MG63 (cell line): ENCODE measurements around the gene SLC19A1. TPM values are rescaled to one million over a fixed set of nuclear protein-coding genes. Genes with fewer than 3 reads are reported as not detected.
"Not testable (repeated sequence)": the region's sequence is repeated elsewhere in the genome, so short reads cannot be mapped to it uniquely, and the experiment has no call there.

Experiments
- DNase-seq: peaks from one replicate; pipeline ENCODE4 v3.0.0-alpha.2; 2020
- H3K27me3 ChIP-seq: fragments of 250-450 bp; sonication (Bioruptor Pico); 2 replicates; pipeline ENCODE4 v1.5.1; 2020; ENCODE audit warnings: mild to moderate bottlenecking, moderate library complexity
- H3K36me3 ChIP-seq: fragments of 250-450 bp; sonication (Bioruptor Pico); 2 replicates; pipeline ENCODE4 v1.5.1; 2020; ENCODE audit warnings: mild to moderate bottlenecking, moderate library complexity
- H3K4me3 ChIP-seq: fragments of 250-450 bp; sonication (Bioruptor Pico); 2 replicates; pipeline ENCODE4 v1.5.1; 2020; ENCODE audit warnings: mild to moderate bottlenecking, moderate library complexity
- H3K9me3 ChIP-seq: fragments of 250-450 bp; sonication (Bioruptor Pico); 2 replicates; pipeline ENCODE4 v1.5.1; 2020; ENCODE audit warnings: mild to moderate bottlenecking, moderate library complexity
- total RNA-seq: library from RNA; depleted of rRNA; stranded (reverse); fragments of >200 nt; shearing (Covaris generic); gene quantifications from 2 replicates; pipeline ENCODE4 v1.2.3, GENCODE V29; 2014; ENCODE audit warnings: low replicate concordance

SLC19A1 gene
- total RNA-seq, 1 experiment from 2014 or later, result 26.7 TPM

DNA sequence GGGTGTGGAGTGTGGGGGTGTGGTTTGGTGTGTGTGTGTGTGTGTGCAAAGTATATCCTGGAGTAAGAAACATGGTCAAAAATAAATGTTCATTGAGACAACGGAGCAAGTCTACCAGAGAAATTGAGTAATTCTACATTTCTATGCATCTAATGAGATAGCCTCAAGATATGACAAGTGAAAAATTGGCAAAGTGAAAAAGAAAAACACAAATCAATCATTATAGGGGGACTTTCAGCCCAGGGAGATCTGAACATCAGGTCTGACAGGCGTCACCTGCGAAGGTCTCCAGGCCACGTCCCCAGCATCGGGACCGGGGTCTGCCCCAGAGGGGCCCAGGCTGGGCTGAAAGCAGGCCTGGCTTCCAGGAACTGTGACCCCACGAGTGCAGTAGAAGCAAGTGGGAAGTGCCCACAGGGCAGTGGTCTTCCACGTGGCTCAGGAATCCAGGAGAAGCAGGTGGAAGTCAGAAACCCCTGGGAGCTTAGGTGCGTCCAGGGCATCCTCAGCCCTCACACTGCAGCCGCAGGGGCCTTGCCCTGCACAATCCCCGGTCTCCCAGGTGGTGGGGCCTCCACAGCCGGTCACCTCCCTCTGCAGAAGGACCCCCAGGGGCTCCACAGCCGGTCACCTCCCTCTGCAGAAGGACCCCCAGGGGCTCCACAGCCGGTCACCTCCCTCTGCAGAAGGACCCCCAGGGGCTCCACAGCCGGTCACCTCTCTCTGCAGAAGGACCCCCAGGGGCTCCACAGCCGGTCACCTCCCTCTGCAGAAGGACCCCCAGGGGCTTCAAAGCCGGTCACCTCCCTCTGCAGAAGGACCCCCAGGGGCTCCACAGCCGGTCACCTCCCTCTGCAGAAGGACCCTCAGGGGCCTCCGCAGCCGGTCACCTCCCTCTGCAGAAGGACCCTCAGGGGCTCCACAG is 40.9 kb downstream of the SLC19A1 start:
- DNase-seq, H3K27me3 ChIP-seq, H3K36me3 ChIP-seq, H3K9me3 ChIP-seq, H3K4me3 ChIP-seq: not testable (repeated sequence)

DNA sequence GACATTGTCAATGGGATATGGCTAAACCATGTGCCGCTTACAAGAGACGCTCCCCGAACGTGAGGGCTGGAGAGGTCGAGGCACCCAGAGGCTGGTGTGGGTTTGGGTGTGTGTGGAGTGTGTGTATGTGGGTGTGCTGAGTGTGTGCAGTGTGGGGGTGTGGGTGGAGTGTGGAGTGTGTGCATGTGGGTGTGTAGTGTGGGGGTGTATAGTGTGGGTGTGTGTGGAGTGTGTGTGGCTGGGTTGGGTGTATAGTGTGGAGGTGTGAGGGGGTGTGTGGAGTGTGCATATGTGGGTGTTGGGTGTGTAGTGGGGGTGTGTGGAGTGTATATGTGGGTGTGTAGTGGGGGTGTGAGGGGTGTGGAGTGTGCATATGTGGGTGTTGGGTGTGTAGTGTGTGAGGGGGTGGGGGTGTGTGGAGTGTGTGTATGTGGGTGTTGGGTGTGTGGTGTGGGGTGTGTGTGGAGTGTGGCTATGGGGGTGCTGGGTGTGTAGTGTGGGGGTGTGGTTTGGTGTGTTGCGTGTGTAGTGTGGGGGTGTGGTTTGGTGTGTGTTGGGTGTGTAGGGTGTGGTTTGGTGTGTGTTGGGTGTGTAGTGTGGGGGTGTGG is 42.2 kb downstream of the SLC19A1 start:
- Histone ChIP-seq H3K9me3 (0 out of 2 replicates have a peak, but pooled peaks cover 3% of the 10 kb centered on the region), H3K4me3 (no peak overlapping the region), H3K27me3 (no peaks in the 10 kb centered on the region), H3K36me3 (no peaks in the 10 kb centered on the region)
- DNase-seq, result no peak

GRCh38 chr21:45499201-45499750 is 43.0 kb downstream of the SLC19A1 start:
- 0 out of 2 replicates have a peak, but pooled peaks cover 3% of the 10 kb centered on the region for H3K9me3 ChIP-seq
- H3K27me3 ChIP-seq, result no peaks in the 10 kb centered on the region
- no peak for DNase-seq
- H3K36me3 ChIP-seq, result no peaks in the 10 kb centered on the region
- H3K4me3 ChIP-seq, result no peak overlapping the region

DNA sequence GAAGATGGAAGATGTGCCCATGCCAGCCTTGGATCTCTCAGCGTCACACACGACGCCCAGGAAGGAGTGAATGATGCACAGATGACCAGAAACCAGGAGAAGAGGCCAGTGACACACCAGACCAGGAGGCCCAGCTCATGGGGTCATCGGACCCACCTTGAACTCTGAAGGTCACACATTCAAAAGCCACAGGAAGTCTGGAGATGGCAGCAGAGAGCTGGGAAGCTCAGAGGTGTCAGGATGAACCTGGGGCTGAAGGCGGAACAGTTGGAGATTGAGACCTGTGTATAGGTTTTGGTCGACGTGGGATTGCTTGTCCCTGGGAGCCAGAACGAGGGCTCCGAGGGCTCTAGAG is 43.6 kb downstream of the SLC19A1 start:
- Histone ChIP-seq H3K27me3 (no peaks in the 10 kb centered on the region), H3K36me3 (no peaks in the 10 kb centered on the region), H3K9me3 (0 out of 2 replicates have a peak, but pooled peaks cover 3% of the 10 kb centered on the region), H3K4me3 (no peak overlapping the region)
- no peak for DNase-seq

GRCh38 chr21:45497846-45498645 is 44.2 kb downstream of the SLC19A1 start:
- Histone ChIP-seq H3K4me3 (no peak overlapping the region), H3K27me3 (no peaks in the 10 kb centered on the region), H3K36me3 (no peaks in the 10 kb centered on the region), H3K9me3 (0 out of 2 replicates have a peak, but pooled peaks cover 3% of the 10 kb centered on the region)
- DNase-seq, result no peak

DNA sequence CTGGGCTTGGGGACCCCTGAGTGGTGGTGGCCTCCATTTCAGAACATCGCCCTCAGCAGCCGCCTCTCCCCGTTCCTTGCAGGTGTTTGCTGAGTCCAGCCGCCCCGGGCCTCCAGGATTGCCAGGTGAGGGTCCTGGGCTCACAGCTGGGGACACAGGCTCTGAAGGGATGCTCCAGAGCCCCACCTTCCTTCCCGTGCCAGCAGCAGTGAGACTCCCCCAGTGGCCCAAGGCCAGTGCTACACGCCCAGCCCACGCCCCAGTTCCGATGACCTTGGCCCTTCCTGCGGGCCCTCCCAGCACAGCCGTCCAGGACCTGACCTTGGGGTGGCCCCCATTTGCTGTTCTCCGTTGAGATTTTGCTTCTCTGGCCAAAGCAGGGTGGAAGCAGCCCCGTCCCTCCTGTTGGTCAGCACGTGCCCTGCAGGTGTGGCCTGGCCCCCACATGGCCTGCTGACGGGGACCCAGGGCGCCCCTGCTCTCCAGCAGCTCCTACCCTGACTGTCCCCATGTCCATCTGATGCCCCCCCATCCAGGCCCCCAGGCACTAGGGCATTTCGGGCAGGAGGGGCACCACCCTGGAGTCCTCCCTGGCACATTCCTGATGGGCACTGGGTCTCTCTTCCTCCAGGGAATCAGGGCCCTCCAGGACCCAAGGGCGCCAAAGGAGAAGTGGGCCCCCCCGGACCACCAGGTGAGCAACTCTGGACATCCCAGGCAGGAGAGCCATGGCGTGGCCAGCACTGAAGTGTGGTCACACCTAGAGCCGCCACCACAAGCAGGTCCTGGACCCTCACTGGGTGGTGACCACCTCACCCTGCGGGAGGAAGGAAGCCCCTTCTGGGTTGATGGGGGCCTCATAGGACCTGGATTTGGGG is 45.0 kb downstream of the SLC19A1 start:
- DNase-seq, result no peak
- Histone ChIP-seq H3K27me3 (no peaks in the 10 kb centered on the region), H3K9me3 (0 out of 2 replicates have a peak, but pooled peaks cover 3% of the 10 kb centered on the region), H3K4me3 (no peak overlapping the region), H3K36me3 (no peaks in the 10 kb centered on the region)

- 0 out of 2 replicates have a peak, but pooled peaks cover 3% of the 10 kb centered on the region for H3K9me3 ChIP-seq
- no peak for DNase-seq
- H3K27me3 ChIP-seq, result no peaks in the 10 kb centered on the region
- no peaks in the 10 kb centered on the region for H3K36me3 ChIP-seq
- H3K4me3 ChIP-seq, result no peak overlapping the region
These were observed 45.9 kb downstream of the SLC19A1 start for GRCh38 chr21:45496151-45496967.

DNA sequence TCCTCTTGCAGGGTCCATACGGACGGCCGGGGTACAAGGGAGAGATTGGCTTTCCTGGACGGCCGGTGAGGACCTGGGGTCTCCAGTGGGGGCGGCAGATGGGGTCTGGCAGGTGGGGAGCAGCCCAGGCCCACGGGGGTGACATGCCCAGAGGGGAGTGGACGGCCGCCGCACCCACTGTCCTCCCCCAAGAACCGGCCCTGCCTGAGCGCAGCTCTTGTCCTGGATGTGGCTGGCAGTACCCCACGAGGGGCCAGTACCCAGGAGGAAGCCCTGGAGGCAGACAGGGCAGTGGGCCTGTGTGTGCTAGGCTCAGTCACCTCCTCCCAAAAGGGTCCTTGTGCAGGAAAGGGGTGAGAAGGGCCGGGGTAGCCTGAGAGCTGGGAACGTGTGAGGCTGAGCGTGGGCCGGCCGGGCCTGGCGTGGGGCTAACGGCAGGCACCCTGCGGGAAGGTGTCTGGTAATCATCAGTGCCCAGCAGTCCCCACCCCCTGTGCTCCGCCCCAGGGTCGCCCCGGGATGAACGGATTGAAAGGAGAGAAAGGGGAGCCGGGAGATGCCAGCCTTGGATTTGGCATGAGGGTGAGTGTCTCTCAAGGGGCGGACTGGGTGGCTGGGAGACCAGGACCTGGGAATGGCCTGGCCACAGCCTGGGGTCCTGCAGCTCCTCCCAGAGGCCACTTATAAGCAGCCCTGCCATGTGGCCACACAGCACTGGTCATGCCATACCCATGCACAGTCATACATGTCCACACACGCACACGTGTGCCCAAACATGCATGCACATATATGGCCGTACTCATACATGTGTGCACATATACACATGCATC is 47.2 kb downstream of the SLC19A1 start:
- Histone ChIP-seq H3K27me3 (no peaks in the 10 kb centered on the region), H3K4me3 (no peak overlapping the region), H3K9me3 (0 out of 2 replicates have a peak, but pooled peaks cover 3% of the 10 kb centered on the region), H3K36me3 (no peaks in the 10 kb centered on the region)
- DNase-seq, result no peak

DNA sequence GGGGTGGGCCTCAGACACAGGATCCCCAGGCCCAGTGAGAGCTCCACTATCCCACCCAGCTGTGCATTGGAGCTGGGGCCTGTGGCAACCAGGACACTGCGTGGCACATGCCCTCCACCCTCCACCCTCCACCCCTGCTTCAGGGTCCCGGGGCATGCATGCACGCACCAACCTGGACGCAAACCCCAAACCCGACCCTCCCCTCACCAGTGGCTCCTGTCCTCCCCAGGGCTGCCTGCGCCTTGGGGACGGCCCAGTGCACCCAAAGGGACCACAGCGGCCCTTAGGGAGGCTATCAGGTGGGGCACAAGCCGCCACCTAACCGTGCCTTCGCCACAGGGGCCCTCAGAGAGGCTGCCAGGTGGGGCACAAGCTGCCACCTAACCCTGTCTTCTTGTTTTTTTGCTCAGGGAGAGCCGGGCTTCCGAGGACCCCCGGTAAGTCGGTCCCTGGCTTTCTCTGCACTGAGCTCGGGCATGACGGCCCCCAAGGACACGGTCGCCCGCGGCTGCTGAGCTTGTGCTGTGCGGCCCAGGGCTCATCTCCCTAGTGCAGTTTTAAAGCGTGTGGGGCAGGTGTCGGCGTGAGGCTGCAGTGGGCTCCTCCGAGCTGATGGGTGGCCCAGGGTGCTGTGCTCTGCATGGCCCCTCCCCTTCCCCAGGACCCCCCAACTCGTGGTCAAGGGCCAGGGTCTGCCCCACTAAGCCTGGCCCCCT is 47.9 kb downstream of the SLC19A1 start:
- no peaks in the 10 kb centered on the region for H3K9me3 ChIP-seq
- H3K36me3 ChIP-seq, result no peaks in the 10 kb centered on the region
- H3K27me3 ChIP-seq, result no peaks in the 10 kb centered on the region
- no peak for DNase-seq
- H3K4me3 ChIP-seq, result no peak overlapping the region

GRCh38 chr21:45493401-45494001 is 48.7 kb downstream of the SLC19A1 start:
- H3K9me3 ChIP-seq, result no peaks in the 10 kb centered on the region
- no peaks in the 10 kb centered on the region for H3K27me3 ChIP-seq
- no peak overlapping the region for H3K4me3 ChIP-seq
- DNase-seq, result no peak
- H3K36me3 ChIP-seq, result no peaks in the 10 kb centered on the region

GRCh38 chr21:45492765-45493164 is 49.5 kb downstream of the SLC19A1 start:
- DNase-seq, result no peak
- Histone ChIP-seq H3K36me3 (no peaks in the 10 kb centered on the region), H3K4me3 (no peak overlapping the region)

DNA sequence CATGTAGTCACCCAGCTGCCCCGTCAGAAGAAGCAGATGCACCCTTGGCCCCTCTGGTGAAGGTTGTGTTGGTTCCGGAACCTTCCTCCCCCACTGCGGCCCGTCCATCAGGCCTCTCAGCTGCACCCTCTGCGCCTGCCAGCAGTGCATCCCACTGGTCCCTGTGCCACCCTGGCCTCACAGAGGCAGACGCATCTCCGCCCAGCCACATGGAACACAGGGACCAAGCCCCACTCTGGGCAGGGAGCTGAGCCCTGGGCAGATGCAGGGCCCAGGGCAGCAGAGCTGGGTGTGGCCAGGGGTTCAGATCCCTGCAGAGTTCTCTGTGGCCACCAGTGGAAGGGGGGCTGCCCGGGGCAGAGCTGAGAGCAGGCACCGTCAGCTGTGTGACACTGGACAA is 50.6 kb downstream of the SLC19A1 start:
- DNase-seq, result no peak
- Histone ChIP-seq H3K9me3 (no peaks in the 10 kb centered on the region), H3K4me3 (no peak overlapping the region), H3K36me3 (no peaks in the 10 kb centered on the region), H3K27me3 (no peaks in the 10 kb centered on the region)

More at GRCh38 chr21:45492765-45493164, 49.5 kb downstream of the SLC19A1 start:
- H3K9me3 ChIP-seq, result no peaks in the 10 kb centered on the region
- no peaks in the 10 kb centered on the region for H3K27me3 ChIP-seq

DNA sequence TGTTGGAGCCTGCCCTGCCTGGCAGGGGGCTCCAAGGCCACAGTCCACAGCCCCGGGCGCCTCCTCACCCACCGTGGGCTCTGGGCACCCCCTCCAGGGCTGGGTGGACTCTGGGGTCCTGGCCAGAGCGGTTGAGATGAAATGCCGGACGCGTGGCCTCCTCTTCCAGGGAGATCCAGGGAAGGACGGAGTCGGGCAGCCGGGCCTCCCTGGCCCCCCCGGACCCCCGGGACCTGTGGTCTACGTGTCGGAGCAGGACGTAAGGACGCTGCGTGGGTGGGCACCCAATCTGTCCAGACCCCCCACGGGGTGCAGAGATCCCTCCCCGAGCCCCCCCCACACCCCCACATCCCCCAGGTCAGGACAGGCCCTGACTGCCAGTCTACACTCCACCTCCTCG is 51.2 kb downstream of the SLC19A1 start:
- Histone ChIP-seq H3K9me3 (no peaks in the 10 kb centered on the region), H3K36me3 (no peaks in the 10 kb centered on the region), H3K27me3 (no peaks in the 10 kb centered on the region), H3K4me3 (no peak overlapping the region)
- DNase-seq, result no peak
